NCI-H82 (cell line): ENCODE data around the gene PITPNB.

Experiments
- DNase-seq: peaks from one replicate; lab custom pipeline; 2025; lab: John Stamatoyannopoulos, UW

Gene PITPNB

DNA sequence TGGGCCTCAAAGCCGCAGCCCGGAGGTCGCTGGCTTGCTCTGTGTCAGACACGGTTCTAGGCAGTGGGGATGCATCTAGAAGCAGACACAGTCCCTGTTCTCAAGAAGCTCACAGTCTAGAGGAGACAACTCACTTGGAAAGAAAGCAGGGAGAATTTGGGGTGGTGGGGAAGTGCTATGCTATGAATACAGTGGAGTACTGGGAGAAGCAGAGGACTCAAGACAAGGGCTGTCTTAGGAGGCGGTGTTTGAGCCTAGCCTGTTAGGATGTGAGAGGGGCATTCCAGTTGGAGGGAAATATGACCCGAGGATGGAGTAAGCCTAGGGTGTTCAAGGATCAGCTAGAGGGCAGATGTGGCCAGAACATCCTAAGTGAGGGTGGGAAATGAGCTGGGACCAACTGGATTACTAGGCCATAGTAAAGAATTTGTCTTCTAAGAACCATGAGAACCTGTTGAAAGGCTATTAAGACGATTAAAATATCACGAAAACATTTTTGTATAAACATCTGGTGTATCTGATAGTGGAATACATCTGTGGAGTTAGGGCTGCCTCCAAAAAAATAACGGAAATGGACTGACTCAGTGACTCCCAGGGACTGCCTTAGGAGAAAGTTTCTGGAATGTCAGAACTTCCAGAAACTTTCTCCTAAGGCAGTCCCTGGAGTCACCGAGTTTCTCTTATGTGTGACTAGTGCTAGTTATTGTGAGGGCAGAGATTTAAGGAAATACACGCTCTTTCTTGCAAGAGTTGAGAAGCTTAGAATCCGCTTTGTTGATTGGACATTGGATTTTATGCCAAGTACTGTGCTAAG is 1.1 kb upstream of the PITPNB start:
- peak; percentile 79 for DNase-seq

DNA sequence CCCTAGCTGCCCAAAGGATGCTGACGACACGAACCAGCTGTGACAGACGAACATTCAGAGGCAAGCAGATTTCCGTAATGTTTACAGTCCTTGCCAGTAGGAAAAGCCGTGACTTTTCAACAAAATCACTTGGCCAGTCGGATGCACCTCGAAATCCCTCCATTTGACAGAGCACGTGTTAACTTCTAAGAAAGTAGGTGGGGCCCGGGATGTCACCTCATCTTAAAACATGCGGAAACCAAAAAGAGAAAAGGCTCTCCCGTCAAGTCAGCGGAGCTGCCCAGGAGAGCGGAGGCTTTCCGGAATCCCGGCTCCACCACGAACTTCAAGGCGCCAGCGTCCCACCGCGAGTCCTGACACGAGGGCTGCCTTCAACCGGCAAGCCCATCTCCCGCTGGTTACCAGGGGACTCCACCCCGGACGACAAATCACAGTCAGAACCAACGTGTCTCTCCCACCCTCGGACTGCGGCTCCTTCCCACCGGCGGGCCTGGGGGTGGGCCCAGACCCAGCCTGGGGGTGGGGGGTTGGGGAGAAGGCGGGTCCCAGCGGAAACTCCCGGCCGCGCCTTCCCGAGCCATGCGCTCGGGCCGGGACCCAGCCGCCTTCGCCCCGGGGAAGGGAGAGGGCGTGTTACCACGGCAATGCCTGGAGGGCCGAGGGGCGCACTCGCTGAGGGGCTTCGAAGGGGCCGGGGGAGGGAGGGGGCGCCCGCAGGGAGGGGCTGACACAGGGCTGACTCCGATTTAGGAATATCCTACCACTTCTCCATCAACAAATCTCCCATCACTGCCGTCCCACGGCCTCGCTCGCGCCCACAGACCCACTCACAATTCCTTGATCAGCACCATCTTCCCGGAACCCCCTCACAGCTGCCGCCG is 475 bp downstream of the PITPNB start:
- DNase-seq = peak; percentile 56

GRCh38 chr22:27915986-27916385 is 3.1 kb downstream of the PITPNB start:
- DNase-seq = no peak

GRCh38 chr22:27913162-27913741 is 5.8 kb downstream of the PITPNB start:
- DNase-seq = no peak

DNA sequence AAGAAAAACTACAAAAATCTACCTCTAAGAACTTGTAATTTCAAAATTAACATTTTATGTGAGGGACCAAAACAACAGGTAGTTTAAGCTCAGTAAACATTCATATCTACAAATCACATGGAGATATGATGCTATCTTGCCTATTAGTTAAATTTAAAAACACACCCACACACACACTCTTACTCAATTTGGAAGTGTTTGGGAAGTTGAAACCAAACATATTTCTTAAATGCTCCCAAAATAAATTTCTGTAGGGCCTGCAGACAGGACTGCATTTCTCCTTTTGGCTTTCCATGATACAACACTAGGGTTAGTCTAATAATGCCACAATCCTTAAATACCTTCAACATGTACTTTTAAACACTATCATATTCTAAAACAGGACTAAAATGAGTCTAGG is 7.0 kb downstream of the PITPNB start:
- DNase-seq = no peak

- DNase-seq = no peak
Measured at GRCh38 chr22:27911330-27911729, 7.7 kb downstream of the PITPNB start.

- DNase-seq = no peak
Measured at GRCh38 chr22:27906241-27906640, 12.8 kb downstream of the PITPNB start.

DNA sequence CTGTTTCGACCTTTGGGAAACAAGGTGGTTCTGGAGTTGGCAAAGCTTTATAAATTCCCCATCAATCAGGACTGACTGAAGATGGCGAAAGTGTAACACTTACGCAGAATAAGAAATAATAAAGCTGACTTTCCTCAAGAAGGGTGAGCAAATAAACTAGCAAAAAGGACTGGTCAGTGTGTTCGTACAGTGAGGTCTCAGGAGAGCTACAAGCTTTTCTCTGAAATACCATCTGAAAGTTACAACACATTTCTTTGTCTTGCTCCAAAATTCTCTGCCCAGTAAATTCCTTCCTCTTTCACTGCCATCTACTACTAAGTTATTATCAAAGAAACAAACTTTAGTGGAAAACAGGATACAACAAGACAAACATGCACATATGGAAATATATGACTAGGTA is 13.4 kb downstream of the PITPNB start:
- DNase-seq = no peak

GRCh38 chr22:27903805-27904473 is 15.1 kb downstream of the PITPNB start:
- DNase-seq = no peak

- no peak for DNase-seq
Measured at GRCh38 chr22:27900153-27900552, 18.9 kb downstream of the PITPNB start.

DNA sequence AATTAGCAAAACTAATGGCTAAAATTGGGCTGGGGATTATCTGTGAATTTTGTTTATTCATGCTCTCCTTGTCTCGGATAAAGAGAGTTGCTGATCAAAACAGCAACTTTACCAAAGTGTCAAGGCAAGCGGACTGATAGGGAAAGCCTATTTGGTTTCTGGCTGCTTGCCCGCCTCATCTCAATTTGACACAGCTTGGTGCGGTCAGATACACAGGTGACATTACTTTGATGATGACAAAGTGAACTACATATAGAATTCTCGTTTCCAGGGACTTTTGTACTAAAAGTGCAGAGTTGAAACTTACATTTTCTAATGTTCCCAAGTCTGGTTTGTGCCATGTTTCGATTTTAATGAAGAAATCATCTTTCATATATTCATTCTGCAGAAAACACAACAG is 22.8 kb downstream of the PITPNB start:
- no peak for DNase-seq

DNA sequence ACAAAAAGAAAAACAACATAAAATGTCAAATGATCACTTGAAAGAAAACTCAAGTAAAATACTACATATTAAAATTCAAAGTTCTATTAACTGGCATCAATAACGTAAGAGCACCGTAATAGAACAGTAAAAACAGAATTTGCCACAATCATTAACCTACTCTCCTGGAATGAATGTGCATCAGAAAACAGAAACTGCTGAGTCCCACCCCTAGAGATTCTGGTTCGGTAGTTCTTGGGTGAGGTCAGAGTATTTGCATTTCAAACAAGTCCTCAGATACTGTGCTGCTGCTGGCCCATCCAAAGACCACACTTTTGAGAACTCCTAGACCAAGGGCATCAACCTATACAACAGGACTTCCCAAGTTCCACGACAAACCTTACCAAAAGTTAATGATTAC is 23.5 kb downstream of the PITPNB start:
- DNase-seq = no peak

DNA sequence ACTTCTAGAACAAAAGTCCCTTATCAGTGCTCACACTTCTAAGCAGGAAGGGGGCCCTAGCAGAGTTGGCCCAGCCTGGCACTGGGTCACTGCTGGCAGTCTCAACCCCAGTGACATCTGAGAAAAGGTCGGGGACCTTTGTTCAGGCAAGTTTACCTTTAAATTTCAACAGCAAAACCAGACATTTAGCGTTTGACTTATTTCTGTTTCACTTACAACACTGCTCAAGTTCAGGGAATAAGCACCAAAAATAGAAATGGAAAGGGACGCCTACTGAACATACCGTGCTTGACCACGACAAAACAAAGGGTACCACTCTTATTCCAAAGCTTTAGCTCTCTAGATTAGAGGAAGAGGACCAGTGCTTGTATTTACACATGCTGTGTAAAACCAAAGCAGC is 26.2 kb downstream of the PITPNB start:
- no peak for DNase-seq

DNA sequence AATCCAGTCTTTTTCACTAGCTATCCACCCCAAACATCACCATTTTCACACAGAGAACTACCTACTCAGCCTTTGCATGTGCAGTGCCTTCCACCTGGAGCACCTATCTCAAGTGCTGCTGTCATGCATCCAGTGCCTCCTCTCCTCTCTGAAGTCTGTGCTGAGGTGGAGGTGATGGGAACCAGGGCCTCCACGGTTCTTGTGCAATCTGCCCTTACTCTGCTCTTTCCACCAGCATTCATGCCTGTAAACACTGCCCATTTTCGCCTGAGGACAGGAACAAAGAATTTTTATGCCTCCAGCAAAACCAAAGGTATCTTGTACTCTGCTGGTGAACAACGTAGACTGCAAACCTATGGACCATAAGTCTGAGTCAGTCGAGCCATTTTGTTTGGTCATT is 27.0 kb downstream of the PITPNB start:
- no peak for DNase-seq

DNA sequence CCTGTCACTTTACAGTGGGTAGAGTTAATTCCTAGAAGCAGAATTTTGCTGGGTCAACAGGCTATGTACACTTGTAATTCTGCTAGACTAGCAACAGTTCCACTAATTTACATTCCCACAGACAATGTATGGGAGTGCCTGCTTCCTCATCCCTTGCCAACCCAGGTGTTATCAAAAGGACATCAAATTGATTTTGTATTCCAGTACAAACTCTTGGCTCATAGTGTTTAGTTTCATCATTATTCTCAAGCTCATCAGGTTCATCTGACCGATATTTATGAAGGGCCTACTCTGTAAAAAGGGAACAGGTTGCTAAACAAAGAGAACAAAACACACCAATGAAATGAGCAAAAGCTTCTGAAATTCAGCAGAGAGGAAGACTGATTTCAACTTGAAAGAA is 30.7 kb downstream of the PITPNB start:
- no peak for DNase-seq

GRCh38 chr22:27886843-27887151 is 32.3 kb downstream of the PITPNB start:
- DNase-seq = no peak

- peak; percentile 44 for DNase-seq
Measured at GRCh38 chr22:27885977-27886842, 32.8 kb downstream of the PITPNB start.

GRCh38 chr22:27883656-27884350 is 35.3 kb downstream of the PITPNB start:
- peak; percentile 31 for DNase-seq

DNA sequence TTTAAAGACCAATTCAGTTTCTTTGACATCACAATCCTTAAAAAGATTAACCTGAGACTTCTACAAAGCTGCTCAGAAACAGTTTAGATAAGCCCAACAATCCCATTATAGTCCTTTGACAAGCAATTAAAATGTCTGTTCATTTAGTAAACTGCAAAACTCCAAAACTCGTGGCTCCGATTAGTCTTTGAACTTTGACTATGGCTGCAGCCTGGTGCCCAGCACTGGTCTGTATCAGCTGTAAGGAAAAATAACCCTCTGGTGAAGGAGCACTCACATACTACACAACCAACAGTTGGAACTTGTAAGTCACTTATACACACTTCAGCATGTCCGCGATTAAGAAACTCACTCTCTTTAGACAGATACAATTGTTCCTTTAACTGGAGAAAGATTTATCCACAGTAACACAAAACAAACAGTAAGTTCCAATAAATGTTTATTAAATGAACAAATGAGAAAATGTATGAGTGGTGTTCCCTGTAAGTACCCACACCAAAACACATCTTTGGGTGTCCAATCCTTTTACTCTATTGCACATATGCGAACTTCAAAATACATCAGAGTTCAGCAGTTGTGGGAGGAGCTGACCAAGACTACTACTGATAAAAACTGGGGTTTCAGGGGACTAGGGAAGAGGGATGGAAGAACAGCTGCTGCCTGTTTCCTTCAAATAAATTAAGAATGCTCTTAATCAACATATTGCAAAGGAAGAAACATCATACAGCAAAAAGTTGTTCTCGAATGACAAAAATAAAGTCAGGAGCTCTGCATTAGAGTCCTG is 36.4 kb downstream of the PITPNB start:
- peak; percentile 75 for DNase-seq

DNA sequence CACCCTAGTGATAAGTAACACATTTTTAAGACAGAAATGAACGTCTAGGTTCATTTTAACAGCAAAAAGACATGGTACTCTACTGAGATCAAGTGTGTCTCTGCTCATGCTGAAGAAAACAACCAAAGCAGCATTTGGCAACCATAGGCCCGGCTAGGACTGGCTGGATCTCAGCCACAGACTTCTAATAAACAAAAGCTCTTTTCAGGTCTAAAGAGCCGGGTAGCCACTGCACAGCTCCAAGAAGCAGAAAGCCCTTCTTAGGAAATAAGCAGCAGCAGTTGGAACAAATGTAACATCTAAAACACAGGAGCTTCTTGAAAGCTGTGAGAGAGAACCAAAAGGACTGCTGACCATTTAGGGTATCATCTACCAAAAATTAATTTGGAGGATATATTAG is 37.6 kb downstream of the PITPNB start:
- no peak for DNase-seq
